Neural crest cell (in vitro differentiated cells): ENCODE measurements around the gene SND1. TPM values are rescaled to one million over a fixed set of nuclear protein-coding genes. Genes with fewer than 3 reads are reported as not detected.

Source experiments
- DNase-seq: peaks from one replicate; pipeline ENCODE4 v3.0.0; 2021; ENCODE audit warnings: low read depth, mixed read lengths, low spot score
- H3K27ac Mint-ChIP-seq: one replicate; pipeline ENCODE4 v1.8.0; 2021; ENCODE audit warnings: mild to moderate bottlenecking, mixed read lengths; ENCODE audit not compliant: unreplicated experiment
- H3K27me3 Mint-ChIP-seq: 2 replicates; pipeline ENCODE4 v1.8.0; 2021; ENCODE audit warnings: low read depth, mild to moderate bottlenecking, mixed read lengths
- H3K36me3 Mint-ChIP-seq: 2 replicates; pipeline ENCODE4 v1.8.0; 2021; ENCODE audit warnings: low read depth, mild to moderate bottlenecking, mixed read lengths
- H3K4me1 Mint-ChIP-seq: 2 replicates; pipeline ENCODE4 v1.8.0; 2021; ENCODE audit warnings: mixed read lengths
- H3K4me3 Mint-ChIP-seq: one replicate; pipeline ENCODE4 v1.8.0; 2021; ENCODE audit warnings: mild to moderate bottlenecking, mixed read lengths
- H3K9me3 Mint-ChIP-seq: 2 replicates; pipeline ENCODE4 v1.8.0; 2021; ENCODE audit warnings: mixed read lengths
- CTCF ChIP-seq: fragments of 200-600 bp; sonication (generic); conservative IDR thresholded peaks from 2 replicates; pipeline ENCODE4 v1.5.0; 2021; ENCODE audit warnings: antibody characterized with exemption, mild to moderate bottlenecking
- total RNA-seq: library from RNA; stranded (reverse); gene quantifications from 2 replicates; pipeline ENCODE4 v1.2.1, GENCODE V29; 2021

Gene SND1
- total RNA-seq, 1 donor from 2014 or later = 184 TPM

- no peak overlapping the region for H3K4me3 Mint-ChIP-seq
- no peak for TF ChIP-seq CTCF
- no peaks in the 10 kb centered on the region for H3K36me3 Mint-ChIP-seq
- no peaks in the 10 kb centered on the region for H3K4me1 Mint-ChIP-seq
- no peaks in the 10 kb centered on the region for H3K27me3 Mint-ChIP-seq
- H3K9me3 Mint-ChIP-seq = no peaks in the 10 kb centered on the region
- no peak overlapping the region for H3K27ac Mint-ChIP-seq
- DNase-seq = no peak
Observed at GRCh38 chr7:128115821-128116723, 464.1 kb downstream of the SND1 start.

- Mint-ChIP-seq H3K36me3 (no peaks in the 10 kb centered on the region), H3K27me3 (no peaks in the 10 kb centered on the region), H3K27ac (no peak overlapping the region), H3K4me3 (no peak overlapping the region), H3K4me1 (no peaks in the 10 kb centered on the region), H3K9me3 (no peaks in the 10 kb centered on the region)
- no peak for TF ChIP-seq CTCF
- DNase-seq = no peak
Observed at GRCh38 chr7:128116740-128117139, 464.7 kb downstream of the SND1 start.

- H3K4me3 Mint-ChIP-seq = no peak overlapping the region
- H3K27ac Mint-ChIP-seq = no peak overlapping the region
- peaks cover 8% of the 10 kb centered on the region for H3K4me1 Mint-ChIP-seq
- TF ChIP-seq CTCF = no peak
- no peaks in the 10 kb centered on the region for H3K36me3 Mint-ChIP-seq
- no peak for DNase-seq
- H3K9me3 Mint-ChIP-seq = no peaks in the 10 kb centered on the region
- no peaks in the 10 kb centered on the region for H3K27me3 Mint-ChIP-seq
Observed at GRCh38 chr7:128117691-128118090, 465.7 kb downstream of the SND1 start.

GRCh38 chr7:128119036-128119435, 467.0 kb downstream of the SND1 start:
- Mint-ChIP-seq H3K9me3 (no peaks in the 10 kb centered on the region), H3K4me1 (peaks cover 17% of the 10 kb centered on the region), H3K4me3 (no peak overlapping the region), H3K36me3 (no peaks in the 10 kb centered on the region), H3K27me3 (no peaks in the 10 kb centered on the region), H3K27ac (no peak overlapping the region)
- no peak for TF ChIP-seq CTCF
- DNase-seq = no peak

GRCh38 chr7:128120116-128120515, 468.1 kb downstream of the SND1 start:
- TF ChIP-seq CTCF = no peak
- Mint-ChIP-seq H3K27me3 (no peaks in the 10 kb centered on the region), H3K4me3 (no peak overlapping the region), H3K4me1 (peaks cover 17% of the 10 kb centered on the region), H3K36me3 (no peaks in the 10 kb centered on the region), H3K9me3 (no peaks in the 10 kb centered on the region), H3K27ac (no peak overlapping the region)
- no peak for DNase-seq
